WTC11 (cell line): Measurements from ENCODE around the gene GSN. TPM values are rescaled to one million over a fixed set of nuclear protein-coding genes. Genes with fewer than 3 reads are reported as not detected.
A peak's percentile ranks its signal among the peaks of the same experiment; 100 is the strongest.

Experiments
- ATAC-seq: fragments of 200-7000 bp; cut with Tn5 transposase; 2 replicates; pipeline ENCODE4 v1.10.0; 2021; ENCODE audit warnings: mild to moderate bottlenecking, moderate library complexity
- CTCF ChIA-PET: fragments of 300-600 bp; sonication (Branson Sonifier 250); formaldehyde crosslinking; loops from one replicate; lab custom pipeline; 2021; ENCODE audit warnings: antibody characterized with exemption; lab: Charles Lee
- POLR2A ChIA-PET: fragments of 350-600 bp; sonication (Branson Sonifier 250); formaldehyde crosslinking; loops from one replicate; lab custom pipeline; 2021; ENCODE audit warnings: antibody characterized with exemption; lab: Charles Lee
- DNase-seq: peaks from one replicate; pipeline ENCODE4 v3.0.0; 2021; ENCODE audit warnings: low spot score
- H3K27ac Mint-ChIP-seq: 2 replicates; pipeline ENCODE4 v1.8.0; 2021; ENCODE audit warnings: mixed read lengths
- H3K27me3 Mint-ChIP-seq: 2 replicates; pipeline ENCODE4 v1.8.0; 2021; ENCODE audit warnings: low read depth, mild to moderate bottlenecking, moderate library complexity, mixed read lengths
- H3K36me3 Mint-ChIP-seq: 2 replicates; pipeline ENCODE4 v1.8.0; 2021; ENCODE audit warnings: mixed read lengths
- H3K4me1 Mint-ChIP-seq: 2 replicates; pipeline ENCODE4 v1.8.0; 2022; ENCODE audit warnings: mixed read lengths
- H3K4me3 Mint-ChIP-seq: 2 replicates; pipeline ENCODE4 v1.8.0; 2021; ENCODE audit warnings: mild to moderate bottlenecking, moderate library complexity, mixed read lengths
- H3K9me3 Mint-ChIP-seq: 2 replicates; pipeline ENCODE4 v1.8.0; 2021; ENCODE audit warnings: mixed read lengths
- CREB1 ChIP-seq: sonication (generic); formaldehyde crosslinking; IDR thresholded peaks from 2 replicates; pipeline ENCODE4 v1.8.0; 2023; ENCODE audit warnings: mild to moderate bottlenecking, missing genetic modification reagents
- FOXJ3 ChIP-seq: sonication (generic); formaldehyde crosslinking; IDR thresholded peaks from 2 replicates; pipeline ENCODE4 v1.9.0; 2021; ENCODE audit warnings: missing genetic modification reagents, mild to moderate bottlenecking, borderline replicate concordance
- IRF1 ChIP-seq: sonication (generic); formaldehyde crosslinking; IDR thresholded peaks from 2 replicates; pipeline ENCODE4 v1.8.0; 2023; ENCODE audit warnings: missing genetic modification reagents
- MLX ChIP-seq: sonication (generic); formaldehyde crosslinking; IDR thresholded peaks from 2 replicates; pipeline ENCODE4 v1.8.1; 2023; ENCODE audit warnings: mild to moderate bottlenecking, missing genetic modification reagents, moderate library complexity
- NFE2L1 ChIP-seq: sonication (generic); formaldehyde crosslinking; IDR thresholded peaks from 2 replicates; pipeline ENCODE4 v1.8.1; 2023; ENCODE audit warnings: missing genetic modification reagents
- TEAD1 ChIP-seq: sonication (generic); formaldehyde crosslinking; IDR thresholded peaks from 2 replicates; pipeline ENCODE4 v1.8.0; 2022; ENCODE audit warnings: mild to moderate bottlenecking, missing genetic modification reagents
- ZNF138 ChIP-seq: sonication (generic); formaldehyde crosslinking; conservative IDR thresholded peaks from 2 replicates; pipeline ENCODE4 v1.8.1; 2022; ENCODE audit warnings: mild to moderate bottlenecking, moderate library complexity, missing genetic modification reagents
- ZNF416 ChIP-seq: fragments of 250-450 bp; sonication (Bioruptor Pico); IDR thresholded peaks from 2 replicates; pipeline ENCODE4 v1.9.0; 2021; ENCODE audit warnings: mild to moderate bottlenecking, inconsistent platforms
- ZNF425 ChIP-seq: fragments of 250-450 bp; sonication (Bioruptor Pico); conservative IDR thresholded peaks from 2 replicates; pipeline ENCODE4 v1.9.0; 2021; ENCODE audit warnings: mild to moderate bottlenecking
- ZNF671 ChIP-seq: fragments of 250-450 bp; sonication (Bioruptor Pico); IDR thresholded peaks from 2 replicates; pipeline ENCODE4 v1.8.0; 2021; ENCODE audit warnings: mild to moderate bottlenecking
- total RNA-seq: library from RNA; stranded (reverse); gene quantifications from 3 replicates; pipeline ENCODE4 v1.2.3, GENCODE V29; 2021
- TF ChIP-seq, protein P1 (sequence below): sonication (generic); formaldehyde crosslinking; IDR thresholded peaks from 2 replicates; pipeline ENCODE4 v1.8.1; 2022; ENCODE audit warnings: low read depth, missing genetic modification reagents, borderline replicate concordance
- TF ChIP-seq, protein P2 (sequence below): fragments of 200-600 bp; IDR thresholded peaks from 2 replicates; pipeline ENCODE4 v1.8.0; 2022; ENCODE audit warnings: antibody characterized with exemption
- TF ChIP-seq, protein P3 (sequence below): sonication (generic); formaldehyde crosslinking; IDR thresholded peaks from 2 replicates; pipeline ENCODE4 v1.8.1; 2023; ENCODE audit warnings: mild to moderate bottlenecking, missing genetic modification reagents, moderate library complexity
- TF ChIP-seq, protein P4 (sequence below): fragments of 250-450 bp; sonication (Bioruptor Pico); IDR thresholded peaks from 2 replicates; pipeline ENCODE4 v1.9.0; 2021; ENCODE audit warnings: mild to moderate bottlenecking
- TF ChIP-seq, protein P5 (sequence below): sonication (generic); formaldehyde crosslinking; IDR thresholded peaks from 2 replicates; pipeline ENCODE4 v1.8.0; 2023; ENCODE audit warnings: missing genetic modification reagents, mild to moderate bottlenecking, borderline replicate concordance

The GSN gene
- total RNA-seq, 1 experiment from 2014 or later, result 47.0 TPM

- TF ChIP-seq IRF1 (CRISPR knock-in tag) (no peak), ZNF671 (CRISPR knock-in tag) (no peak), ZNF138 (no peak), TEAD1 (CRISPR knock-in tag) (no peak), MLX (CRISPR knock-in tag) (no peak), FOXJ3 (CRISPR knock-in tag) (no peak), NFE2L1 (CRISPR knock-in tag) (no peak), ZNF416 (CRISPR knock-in tag) (no peak), ZNF425 (CRISPR knock-in tag) (no peak)
- TF ChIP-seq, protein P1, sequence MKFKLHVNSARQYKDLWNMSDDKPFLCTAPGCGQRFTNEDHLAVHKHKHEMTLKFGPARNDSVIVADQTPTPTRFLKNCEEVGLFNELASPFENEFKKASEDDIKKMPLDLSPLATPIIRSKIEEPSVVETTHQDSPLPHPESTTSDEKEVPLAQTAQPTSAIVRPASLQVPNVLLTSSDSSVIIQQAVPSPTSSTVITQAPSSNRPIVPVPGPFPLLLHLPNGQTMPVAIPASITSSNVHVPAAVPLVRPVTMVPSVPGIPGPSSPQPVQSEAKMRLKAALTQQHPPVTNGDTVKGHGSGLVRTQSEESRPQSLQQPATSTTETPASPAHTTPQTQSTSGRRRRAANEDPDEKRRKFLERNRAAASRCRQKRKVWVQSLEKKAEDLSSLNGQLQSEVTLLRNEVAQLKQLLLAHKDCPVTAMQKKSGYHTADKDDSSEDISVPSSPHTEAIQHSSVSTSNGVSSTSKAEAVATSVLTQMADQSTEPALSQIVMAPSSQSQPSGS (CRISPR knock-in tag), result no peak
- TF ChIP-seq, protein P2, sequence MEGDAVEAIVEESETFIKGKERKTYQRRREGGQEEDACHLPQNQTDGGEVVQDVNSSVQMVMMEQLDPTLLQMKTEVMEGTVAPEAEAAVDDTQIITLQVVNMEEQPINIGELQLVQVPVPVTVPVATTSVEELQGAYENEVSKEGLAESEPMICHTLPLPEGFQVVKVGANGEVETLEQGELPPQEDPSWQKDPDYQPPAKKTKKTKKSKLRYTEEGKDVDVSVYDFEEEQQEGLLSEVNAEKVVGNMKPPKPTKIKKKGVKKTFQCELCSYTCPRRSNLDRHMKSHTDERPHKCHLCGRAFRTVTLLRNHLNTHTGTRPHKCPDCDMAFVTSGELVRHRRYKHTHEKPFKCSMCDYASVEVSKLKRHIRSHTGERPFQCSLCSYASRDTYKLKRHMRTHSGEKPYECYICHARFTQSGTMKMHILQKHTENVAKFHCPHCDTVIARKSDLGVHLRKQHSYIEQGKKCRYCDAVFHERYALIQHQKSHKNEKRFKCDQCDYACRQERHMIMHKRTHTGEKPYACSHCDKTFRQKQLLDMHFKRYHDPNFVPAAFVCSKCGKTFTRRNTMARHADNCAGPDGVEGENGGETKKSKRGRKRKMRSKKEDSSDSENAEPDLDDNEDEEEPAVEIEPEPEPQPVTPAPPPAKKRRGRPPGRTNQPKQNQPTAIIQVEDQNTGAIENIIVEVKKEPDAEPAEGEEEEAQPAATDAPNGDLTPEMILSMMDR, result no peak
- TF ChIP-seq, protein P3, sequence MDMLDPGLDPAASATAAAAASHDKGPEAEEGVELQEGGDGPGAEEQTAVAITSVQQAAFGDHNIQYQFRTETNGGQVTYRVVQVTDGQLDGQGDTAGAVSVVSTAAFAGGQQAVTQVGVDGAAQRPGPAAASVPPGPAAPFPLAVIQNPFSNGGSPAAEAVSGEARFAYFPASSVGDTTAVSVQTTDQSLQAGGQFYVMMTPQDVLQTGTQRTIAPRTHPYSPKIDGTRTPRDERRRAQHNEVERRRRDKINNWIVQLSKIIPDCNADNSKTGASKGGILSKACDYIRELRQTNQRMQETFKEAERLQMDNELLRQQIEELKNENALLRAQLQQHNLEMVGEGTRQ (CRISPR knock-in tag), result no peak
These were observed 29.4 kb downstream of the GSN start (continued) for GRCh38 chr9:121297389-121297788.

DNA sequence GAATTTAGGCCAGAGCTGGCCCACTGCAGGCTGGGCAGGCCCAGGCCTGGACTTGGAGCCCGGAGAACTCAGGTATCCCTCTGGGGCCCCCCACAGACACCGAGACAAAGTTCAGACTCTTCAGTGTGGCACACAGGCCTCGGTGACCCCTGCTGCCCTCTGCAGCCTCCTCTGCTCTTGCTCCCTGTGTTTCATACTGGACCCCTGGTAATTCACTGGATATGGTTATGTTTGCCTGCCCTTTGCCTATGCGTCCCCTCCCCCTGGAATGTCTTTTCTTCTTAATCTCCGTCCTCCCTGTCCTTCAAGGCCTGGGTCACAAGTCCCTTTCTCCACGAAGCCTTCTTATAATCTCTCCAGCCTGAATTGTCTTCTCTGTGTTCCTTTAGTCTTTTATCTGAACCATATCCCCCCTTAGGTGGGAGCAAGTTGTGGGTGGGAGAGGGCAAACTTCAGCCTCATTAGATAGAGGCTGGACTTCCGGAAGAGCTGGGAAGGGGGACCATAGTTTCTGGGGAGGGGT, 30.1 kb downstream of the GSN start:
- POLR2A ChIA-PET, result no interaction called here
- H3K27ac Mint-ChIP-seq, result no peak overlapping the region
- TF ChIP-seq CREB1 (CRISPR knock-in tag), result no peak
- TF ChIP-seq, protein P4, sequence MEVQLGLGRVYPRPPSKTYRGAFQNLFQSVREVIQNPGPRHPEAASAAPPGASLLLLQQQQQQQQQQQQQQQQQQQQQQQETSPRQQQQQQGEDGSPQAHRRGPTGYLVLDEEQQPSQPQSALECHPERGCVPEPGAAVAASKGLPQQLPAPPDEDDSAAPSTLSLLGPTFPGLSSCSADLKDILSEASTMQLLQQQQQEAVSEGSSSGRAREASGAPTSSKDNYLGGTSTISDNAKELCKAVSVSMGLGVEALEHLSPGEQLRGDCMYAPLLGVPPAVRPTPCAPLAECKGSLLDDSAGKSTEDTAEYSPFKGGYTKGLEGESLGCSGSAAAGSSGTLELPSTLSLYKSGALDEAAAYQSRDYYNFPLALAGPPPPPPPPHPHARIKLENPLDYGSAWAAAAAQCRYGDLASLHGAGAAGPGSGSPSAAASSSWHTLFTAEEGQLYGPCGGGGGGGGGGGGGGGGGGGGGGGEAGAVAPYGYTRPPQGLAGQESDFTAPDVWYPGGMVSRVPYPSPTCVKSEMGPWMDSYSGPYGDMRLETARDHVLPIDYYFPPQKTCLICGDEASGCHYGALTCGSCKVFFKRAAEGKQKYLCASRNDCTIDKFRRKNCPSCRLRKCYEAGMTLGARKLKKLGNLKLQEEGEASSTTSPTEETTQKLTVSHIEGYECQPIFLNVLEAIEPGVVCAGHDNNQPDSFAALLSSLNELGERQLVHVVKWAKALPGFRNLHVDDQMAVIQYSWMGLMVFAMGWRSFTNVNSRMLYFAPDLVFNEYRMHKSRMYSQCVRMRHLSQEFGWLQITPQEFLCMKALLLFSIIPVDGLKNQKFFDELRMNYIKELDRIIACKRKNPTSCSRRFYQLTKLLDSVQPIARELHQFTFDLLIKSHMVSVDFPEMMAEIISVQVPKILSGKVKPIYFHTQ (CRISPR knock-in tag), result no peak
- TF ChIP-seq, protein P5, sequence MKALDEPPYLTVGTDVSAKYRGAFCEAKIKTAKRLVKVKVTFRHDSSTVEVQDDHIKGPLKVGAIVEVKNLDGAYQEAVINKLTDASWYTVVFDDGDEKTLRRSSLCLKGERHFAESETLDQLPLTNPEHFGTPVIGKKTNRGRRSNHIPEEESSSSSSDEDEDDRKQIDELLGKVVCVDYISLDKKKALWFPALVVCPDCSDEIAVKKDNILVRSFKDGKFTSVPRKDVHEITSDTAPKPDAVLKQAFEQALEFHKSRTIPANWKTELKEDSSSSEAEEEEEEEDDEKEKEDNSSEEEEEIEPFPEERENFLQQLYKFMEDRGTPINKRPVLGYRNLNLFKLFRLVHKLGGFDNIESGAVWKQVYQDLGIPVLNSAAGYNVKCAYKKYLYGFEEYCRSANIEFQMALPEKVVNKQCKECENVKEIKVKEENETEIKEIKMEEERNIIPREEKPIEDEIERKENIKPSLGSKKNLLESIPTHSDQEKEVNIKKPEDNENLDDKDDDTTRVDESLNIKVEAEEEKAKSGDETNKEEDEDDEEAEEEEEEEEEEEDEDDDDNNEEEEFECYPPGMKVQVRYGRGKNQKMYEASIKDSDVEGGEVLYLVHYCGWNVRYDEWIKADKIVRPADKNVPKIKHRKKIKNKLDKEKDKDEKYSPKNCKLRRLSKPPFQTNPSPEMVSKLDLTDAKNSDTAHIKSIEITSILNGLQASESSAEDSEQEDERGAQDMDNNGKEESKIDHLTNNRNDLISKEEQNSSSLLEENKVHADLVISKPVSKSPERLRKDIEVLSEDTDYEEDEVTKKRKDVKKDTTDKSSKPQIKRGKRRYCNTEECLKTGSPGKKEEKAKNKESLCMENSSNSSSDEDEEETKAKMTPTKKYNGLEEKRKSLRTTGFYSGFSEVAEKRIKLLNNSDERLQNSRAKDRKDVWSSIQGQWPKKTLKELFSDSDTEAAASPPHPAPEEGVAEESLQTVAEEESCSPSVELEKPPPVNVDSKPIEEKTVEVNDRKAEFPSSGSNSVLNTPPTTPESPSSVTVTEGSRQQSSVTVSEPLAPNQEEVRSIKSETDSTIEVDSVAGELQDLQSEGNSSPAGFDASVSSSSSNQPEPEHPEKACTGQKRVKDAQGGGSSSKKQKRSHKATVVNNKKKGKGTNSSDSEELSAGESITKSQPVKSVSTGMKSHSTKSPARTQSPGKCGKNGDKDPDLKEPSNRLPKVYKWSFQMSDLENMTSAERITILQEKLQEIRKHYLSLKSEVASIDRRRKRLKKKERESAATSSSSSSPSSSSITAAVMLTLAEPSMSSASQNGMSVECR, result no peak
- TF ChIP-seq, all 79 proteins: peak for 0
- Mint-ChIP-seq H3K27me3 (peaks cover 21% of the 10 kb centered on the region), H3K36me3 (no peaks in the 10 kb centered on the region), H3K4me3 (no peak overlapping the region), H3K9me3 (no peaks in the 10 kb centered on the region), H3K4me1 (peaks cover 23% of the 10 kb centered on the region)
- ATAC-seq, result 0 out of 2 replicates have a peak, but pooled peaks have one; percentile 8
- no peak for DNase-seq
- CTCF ChIA-PET, result interaction anchor here (1.5 to 4.2 kb wide), 5 partner anchors 10 to 101 kb away, joined by 5 to 27 read pairs (median 15); no protein-coding TSS in a partner anchor
